Upper lobe of left lung (tissue), 6 donors: ENCODE data around the gene MGAM2. TPM values are rescaled to one million over a fixed set of nuclear protein-coding genes. Genes with fewer than 3 reads are reported as not detected.

Experiments used
- ATAC-seq, 2 donors: fragments of 200-7000 bp; cut with Tn5 transposase; one replicate each; pipeline ENCODE4 v1.9.1; 2022; ENCODE audit warnings: mild to moderate bottlenecking in 2 of 2, moderate library complexity in 2 of 2; ENCODE audit not compliant: low FRiP score in 2 of 2
- DNase-seq, 2 donors: peaks; one replicate each; pipeline ENCODE4 v3.0.0-alpha.2; 2019 to 2020
- H3K27ac ChIP-seq, 4 donors: fragments of 200-600 bp; sonication (generic); one replicate each; pipeline ENCODE4 v1.5.1; 2016 to 2019
- H3K27me3 ChIP-seq, 4 donors: fragments of 200-600 bp; sonication (generic); one replicate each; pipeline ENCODE4 v1.5.1; 2017 to 2019
- H3K36me3 ChIP-seq, 4 donors: fragments of 200-600 bp; sonication (generic); one replicate each; pipeline ENCODE4 v1.5.1; 2016 to 2019
- H3K4me1 ChIP-seq, 4 donors: fragments of 200-600 bp; sonication (generic); one replicate each; pipeline ENCODE4 v1.5.1; 2018 to 2019
- H3K4me3 ChIP-seq, 4 donors: fragments of 200-600 bp; sonication (generic); one replicate each; pipeline ENCODE4 v1.5.1; 2017 to 2019; ENCODE audit warnings: mild to moderate bottlenecking in 2 of 4, moderate library complexity in 1 of 4
- H3K9me3 ChIP-seq, 4 donors: fragments of 200-600 bp; sonication (generic); one replicate each; pipeline ENCODE4 v1.5.1; 2018 to 2019
- CTCF ChIP-seq, 6 experiments: fragments of 450-650 bp in 4 of 6; fragments of 200-600 bp in 2 of 6; sonication (generic) in 2 of 6; IDR thresholded peaks; one replicate each; pipeline ENCODE4 v1.5.1; 2016 to 2019; ENCODE audit warnings: antibody characterized with exemption in 6 of 6
- EP300 ChIP-seq, 4 donors: sonication (generic); formaldehyde crosslinking; IDR thresholded peaks; one replicate each; pipeline ENCODE4 v1.5.1; 2017; ENCODE audit warnings: antibody characterized with exemption in 4 of 4, control low read depth in 2 of 4
- POLR2A ChIP-seq, 4 donors: fragments of 450-650 bp; IDR thresholded peaks; one replicate each; pipeline ENCODE4 v1.5.1; 2016 to 2017; ENCODE audit warnings: antibody characterized with exemption in 4 of 4, mild to moderate bottlenecking in 2 of 4
- POLR2AphosphoS5 ChIP-seq, 2 donors: sonication (generic); formaldehyde crosslinking; IDR thresholded peaks; one replicate each; pipeline ENCODE4 v1.5.1; 2017; ENCODE audit warnings: antibody characterized with exemption in 2 of 2
- WGBS, 2 donors: methylation state at CpG; one replicate each; pipeline ENCODE4 v1.1.5; 2017 to 2018; 5-methylcytosine and 5-hydroxymethylcytosine counted together
- total RNA-seq, 6 donors: library from RNA; depleted of rRNA in 4 of 6; stranded (reverse); fragments of >200 nt in 4 of 6; gene quantifications; one replicate each; pipeline versions ENCODE4 v1.1.0 to v1.2.1, GENCODE V29; 2016 to 2021
- donor health status: DM: no; HTN: no; CAD: no; lungs with moderate emphysema.
- donor health status: DM: no; HTN: yes; CAD: no; lungs with severe emphysema.

MGAM2 gene
- total RNA-seq, 6 donors from 2014 or later, result 0.43 to 1.6 (median 0.63) TPM

GRCh38 chr7:142083605-142084004, 27.9 kb upstream of the MGAM2 start:
- Histone ChIP-seq H3K4me3 (no peak overlapping the region), H3K4me1 (no peaks in the 10 kb centered on the region), H3K27ac (no peak overlapping the region), H3K27me3 (no peaks in the 10 kb centered on the region), H3K9me3 (no peaks in the 10 kb centered on the region), H3K36me3 (no peaks in the 10 kb centered on the region)
- no peak for TF ChIP-seq POLR2A (IDR thresholded peaks at IDR 0.05)
- no peak for TF ChIP-seq POLR2AphosphoS5 (IDR thresholded peaks at IDR 0.05)
- TF ChIP-seq CTCF (IDR thresholded peaks at IDR 0.05), result no peak
- no peak for TF ChIP-seq EP300 (IDR thresholded peaks at IDR 0.05)
- WGBS, 2 donors, result 89 to 97% methylated on average over 1 of the region's 1 CpG
- DNase-seq (no peak), ATAC-seq (no peak)

GRCh38 chr7:142085428-142085827, 26.1 kb upstream of the MGAM2 start:
- no peak overlapping the region for H3K4me3 ChIP-seq
- no peaks in the 10 kb centered on the region for H3K27me3 ChIP-seq
- H3K27ac ChIP-seq, result no peak overlapping the region
- TF ChIP-seq CTCF (IDR thresholded peaks at IDR 0.05) (no peak), EP300 (IDR thresholded peaks at IDR 0.05) (no peak)
- no peaks in the 10 kb centered on the region for H3K36me3 ChIP-seq
- WGBS, 2 donors, result 83% methylated on average over 4 of the region's 4 CpGs
- no peaks in the 10 kb centered on the region for H3K9me3 ChIP-seq
- DNase-seq (no peak), ATAC-seq (no peak)
- H3K4me1 ChIP-seq, result no peaks in the 10 kb centered on the region

GRCh38 chr7:142088022-142088714, 23.4 kb upstream of the MGAM2 start:
- H3K4me3 ChIP-seq, result no peak overlapping the region
- no peaks in the 10 kb centered on the region for H3K36me3 ChIP-seq
- no peaks in the 10 kb centered on the region for H3K27me3 ChIP-seq
- DNase-seq, result no peak
- no peak for ATAC-seq
- 77 to 81% methylated on average over 4 of the region's 4 CpGs for WGBS, 2 donors
- H3K27ac ChIP-seq, result no peak overlapping the region
- H3K4me1 ChIP-seq, result no peaks in the 10 kb centered on the region
- no peaks in the 10 kb centered on the region for H3K9me3 ChIP-seq
- TF ChIP-seq CTCF (IDR thresholded peaks at IDR 0.05) (no peak), POLR2A (IDR thresholded peaks at IDR 0.05) (no peak), POLR2AphosphoS5 (IDR thresholded peaks at IDR 0.05) (no peak), EP300 (IDR thresholded peaks at IDR 0.05) (no peak)

GRCh38 chr7:142089035-142089434, 22.5 kb upstream of the MGAM2 start:
- Histone ChIP-seq H3K36me3 (no peaks in the 10 kb centered on the region), H3K4me1 (no peaks in the 10 kb centered on the region), H3K27me3 (no peaks in the 10 kb centered on the region), H3K27ac (no peak overlapping the region), H3K9me3 (no peaks in the 10 kb centered on the region), H3K4me3 (no peak overlapping the region)
- WGBS, 2 donors, result 88 to 90% methylated on average over 2 of the region's 2 CpGs
- no peak for DNase-seq
- ATAC-seq, result no peak
- TF ChIP-seq CTCF (IDR thresholded peaks at IDR 0.05) (no peak), EP300 (IDR thresholded peaks at IDR 0.05) (no peak), POLR2AphosphoS5 (IDR thresholded peaks at IDR 0.05) (no peak), POLR2A (IDR thresholded peaks at IDR 0.05) (no peak)

GRCh38 chr7:142091961-142092360, 19.6 kb upstream of the MGAM2 start:
- Histone ChIP-seq H3K36me3 (no peaks in the 10 kb centered on the region), H3K9me3 (no peaks in the 10 kb centered on the region), H3K4me3 (no peak overlapping the region), H3K27me3 (no peaks in the 10 kb centered on the region), H3K27ac (no peak overlapping the region), H3K4me1 (no peaks in the 10 kb centered on the region)
- TF ChIP-seq CTCF (IDR thresholded peaks at IDR 0.05), result no peak
- TF ChIP-seq POLR2AphosphoS5 (IDR thresholded peaks at IDR 0.05), result no peak
- no peak for TF ChIP-seq POLR2A (IDR thresholded peaks at IDR 0.05)
- TF ChIP-seq EP300 (IDR thresholded peaks at IDR 0.05), result no peak
- DNase-seq, result no peak
- no peak for ATAC-seq
- WGBS, 2 donors, result 73 to 82% methylated on average over 2 of the region's 2 CpGs
